H1 (cell line): ENCODE results near the gene RABGAP1.

Experiments
- EZH2 ChIP-seq: fragments of 200-600 bp; sonication (generic); IDR thresholded peaks from 2 replicates; pipeline ENCODE4 v1.7.1; 2012; ENCODE audit warnings: low read depth, mild to moderate bottlenecking, moderate library complexity, low read length, inconsistent platforms; ENCODE audit not compliant: severe bottlenecking
- RAD21 ChIP-seq, 2 experiments: IDR thresholded peaks in 1 of 2; conservative IDR thresholded peaks in 1 of 2; 2 replicates each; pipeline ENCODE4 v1.6.1; 2011; ENCODE audit warnings: low read depth in 2 of 2, low read length in 2 of 2, improper control_type of control experiment in 1 of 2, inconsistent platforms in 1 of 2, mild to moderate bottlenecking in 1 of 2, moderate library complexity in 1 of 2
- TF ChIP-seq, protein P1 (sequence below), 3 experiments: IDR thresholded peaks; 1 replicate in 2 of 3; 2 replicates in 1 of 3; pipeline versions ENCODE4 v1.5.1 to v1.6.1; 2011; ENCODE audit warnings: low read length in 3 of 3, mild to moderate bottlenecking in 3 of 3, inconsistent platforms in 2 of 3, low read depth in 1 of 3, moderate library complexity in 1 of 3; ENCODE audit not compliant: insufficient read depth in 1 of 3; ENCODE audit errors: control extremely low read depth in 1 of 3

DNA sequence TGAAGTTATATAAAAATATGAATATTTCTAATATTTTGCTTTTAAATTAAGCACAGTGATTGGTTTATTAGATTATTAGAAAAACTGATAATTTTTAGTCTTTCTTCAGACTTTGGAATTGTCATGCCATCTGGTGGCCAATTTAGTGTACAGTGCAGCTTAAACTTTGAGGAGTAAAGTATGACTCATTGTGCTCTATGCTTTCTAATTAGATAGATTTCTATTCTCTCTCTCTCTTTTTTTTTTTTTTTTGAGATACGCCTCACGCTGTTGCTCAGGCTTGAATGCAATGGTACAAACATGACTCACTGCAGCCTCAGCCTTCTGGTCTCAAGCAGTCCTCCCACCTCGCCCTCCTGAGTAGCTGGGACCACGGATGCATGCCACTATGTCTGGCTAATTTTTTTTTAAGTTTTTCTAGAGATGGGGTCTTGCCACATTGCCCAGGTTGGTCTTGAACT lies 50.6 kb downstream of the RABGAP1 start:
- TF ChIP-seq, protein P1, sequence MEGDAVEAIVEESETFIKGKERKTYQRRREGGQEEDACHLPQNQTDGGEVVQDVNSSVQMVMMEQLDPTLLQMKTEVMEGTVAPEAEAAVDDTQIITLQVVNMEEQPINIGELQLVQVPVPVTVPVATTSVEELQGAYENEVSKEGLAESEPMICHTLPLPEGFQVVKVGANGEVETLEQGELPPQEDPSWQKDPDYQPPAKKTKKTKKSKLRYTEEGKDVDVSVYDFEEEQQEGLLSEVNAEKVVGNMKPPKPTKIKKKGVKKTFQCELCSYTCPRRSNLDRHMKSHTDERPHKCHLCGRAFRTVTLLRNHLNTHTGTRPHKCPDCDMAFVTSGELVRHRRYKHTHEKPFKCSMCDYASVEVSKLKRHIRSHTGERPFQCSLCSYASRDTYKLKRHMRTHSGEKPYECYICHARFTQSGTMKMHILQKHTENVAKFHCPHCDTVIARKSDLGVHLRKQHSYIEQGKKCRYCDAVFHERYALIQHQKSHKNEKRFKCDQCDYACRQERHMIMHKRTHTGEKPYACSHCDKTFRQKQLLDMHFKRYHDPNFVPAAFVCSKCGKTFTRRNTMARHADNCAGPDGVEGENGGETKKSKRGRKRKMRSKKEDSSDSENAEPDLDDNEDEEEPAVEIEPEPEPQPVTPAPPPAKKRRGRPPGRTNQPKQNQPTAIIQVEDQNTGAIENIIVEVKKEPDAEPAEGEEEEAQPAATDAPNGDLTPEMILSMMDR (IDR thresholded peaks at IDR 0.05; ENCODE audit: control extremely low read depth in 1 of 3, insufficient read depth in 1 of 3, low read depth in 1 of 3, low read length in 3 of 3), result peak in 1 of 3 experiments; percentile 38; a peak in 1 of 4 replicates
- TF ChIP-seq RAD21 (IDR thresholded peaks at IDR 0.05 in 1 of 2, conservative IDR thresholded peaks at IDR 0.05 in 1 of 2; ENCODE audit: low read depth in 2 of 2, low read length in 2 of 2) (peak; percentile 41 to 45), EZH2 (no peak)
